Measurements from ENCODE around the gene HSF2. TPM values are rescaled to one million over a fixed set of nuclear protein-coding genes. Genes with fewer than 3 reads are reported as not detected.

The HSF2 gene
- total and polyA plus RNA-seq, 7 donors: 3.5 to 37.1 (median 22.4) TPM

Small RNAs within 50 kb of the gene (small RNA-seq; reads per million reads assigned to genes)
- gene Z99129.1: 0 reads per million in 3 donors

Other genes with a start within 250 kb of the HSF2 start
- 100 to 1,000 TPM; 220 to 301 (median 239) TPM for gene SERINC1, start 72.2 kb downstream of the HSF2 start, total RNA-seq
- gene SERINC1, start 72.2 kb downstream of the HSF2 start, polyA plus RNA-seq: 10 to 100 TPM; 31.2 to 73.1 (median 52.9) TPM
- gene PKIB, start 210.8 kb downstream of the HSF2 start, total RNA-seq: 1 to 10 TPM in 2 of 4 donors, under 1 TPM in 1, not detected in 1; 0.49 to 4.6 (median 1.1) TPM
- 100 to 1,000 TPM in 2 of 3 donors, 10 to 100 TPM in 1; 76.2 to 420 (median 279) TPM for gene PKIB, start 210.8 kb downstream of the HSF2 start, polyA plus RNA-seq